HG02852 (cell line): ENCODE data around the gene TUSC2.
"Not testable (repeated sequence)": the region's sequence is repeated elsewhere in the genome, so short reads cannot be mapped to it uniquely, and the experiment has no call there.

ENCODE experiments used
- ATAC-seq: cut with Tn5 transposase; IDR thresholded peaks from one replicate; pipeline ENCODE4 v1.9.1; 2021; ENCODE audit warnings: mild to moderate bottlenecking, moderate library complexity; ENCODE audit not compliant: unreplicated experiment

Gene TUSC2

DNA sequence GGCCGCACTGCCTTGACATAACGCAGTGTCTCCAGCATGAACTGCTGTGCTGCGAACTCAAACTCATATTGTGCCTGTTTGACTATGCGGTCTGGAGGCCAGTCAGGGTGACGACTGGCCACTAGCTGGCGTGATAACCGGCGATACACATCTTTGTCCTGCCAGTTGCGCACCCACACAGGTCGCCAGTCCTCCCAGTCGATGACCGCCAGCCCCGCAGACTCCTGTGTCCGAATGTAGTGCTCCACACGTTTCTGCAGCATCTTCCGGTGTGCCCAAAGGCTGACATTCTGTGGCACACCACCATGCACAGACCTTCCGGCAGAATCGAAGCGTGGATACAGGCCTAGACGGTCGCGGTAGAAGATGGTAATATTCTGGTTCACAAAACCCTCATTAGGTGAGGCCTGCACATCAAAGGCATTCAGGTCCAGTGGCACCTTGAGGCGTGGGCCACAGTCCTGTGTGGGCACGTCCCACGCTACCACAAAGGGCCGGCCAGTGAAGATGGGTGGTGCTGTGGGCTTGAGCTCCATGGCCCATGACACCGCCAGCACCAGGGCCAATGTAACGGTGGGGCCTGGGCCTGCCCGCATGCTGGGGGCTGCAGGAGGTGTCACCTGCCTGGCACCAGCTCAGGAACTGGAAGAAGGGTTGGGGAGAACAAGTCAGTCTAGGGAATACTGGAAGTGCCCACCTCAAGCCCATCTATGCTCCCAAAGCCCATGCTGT lies 8.0 kb downstream of the TUSC2 start:
- no peak for ATAC-seq

DNA sequence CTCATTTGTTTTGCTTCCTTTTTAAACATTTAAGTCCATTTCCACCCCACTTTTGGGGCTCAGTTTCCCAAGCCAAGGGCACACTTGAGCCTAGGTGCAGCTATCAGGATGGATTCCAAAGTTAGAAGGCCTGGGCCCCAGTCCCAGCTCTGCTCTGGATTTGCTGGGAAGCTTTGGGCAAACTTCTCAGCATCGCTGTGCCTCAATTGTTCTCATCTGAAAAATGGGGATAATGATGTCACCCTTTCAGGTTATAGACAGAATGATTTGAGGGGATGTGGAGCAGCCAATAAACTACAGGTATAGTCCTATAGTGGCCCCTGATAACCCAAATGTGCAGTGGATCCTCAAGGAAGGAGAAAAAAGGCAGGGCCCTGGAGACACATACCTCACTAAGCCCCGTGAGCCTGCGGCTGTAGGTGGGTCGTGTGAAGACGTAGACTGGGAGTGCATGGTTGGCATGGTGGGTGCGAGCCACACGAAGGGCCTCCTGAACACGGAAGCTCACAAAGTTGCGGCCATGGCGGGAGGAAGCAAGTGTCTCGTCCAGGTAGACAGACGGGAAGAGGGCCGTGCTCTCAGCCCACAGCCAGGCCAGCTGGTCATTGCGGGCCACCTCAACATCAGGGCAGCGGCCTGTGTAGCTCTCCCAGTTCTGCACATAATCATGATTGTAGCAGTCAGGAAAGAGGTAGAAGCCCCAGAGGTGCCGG lies 8.7 kb downstream of the TUSC2 start:
- ATAC-seq = no peak

DNA sequence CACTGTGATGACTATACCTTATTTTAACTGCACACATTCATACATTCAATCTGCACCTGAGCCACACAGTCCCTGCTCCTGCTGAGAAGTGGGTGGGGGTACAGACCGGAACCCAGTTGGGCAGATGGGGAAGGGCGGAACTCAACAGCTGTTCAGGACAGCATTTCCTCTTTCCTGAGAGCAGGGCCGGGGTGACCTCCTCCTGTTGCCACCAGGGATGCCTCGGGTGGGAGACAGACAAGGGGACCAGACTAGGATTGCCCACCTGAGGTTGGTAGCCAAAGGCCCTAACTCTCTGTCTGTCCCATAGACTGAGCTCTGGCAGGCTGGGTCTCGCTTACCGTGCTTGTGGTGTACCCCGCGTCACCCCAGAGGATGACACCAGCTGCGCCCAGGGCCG lies 9.4 kb downstream of the TUSC2 start:
- no peak for ATAC-seq

GRCh38 chr3:50318163-50318562 lies 9.9 kb downstream of the TUSC2 start:
- no peak for ATAC-seq

- ATAC-seq = no peak
Observed at GRCh38 chr3:50317300-50317699, 10.7 kb downstream of the TUSC2 start.

DNA sequence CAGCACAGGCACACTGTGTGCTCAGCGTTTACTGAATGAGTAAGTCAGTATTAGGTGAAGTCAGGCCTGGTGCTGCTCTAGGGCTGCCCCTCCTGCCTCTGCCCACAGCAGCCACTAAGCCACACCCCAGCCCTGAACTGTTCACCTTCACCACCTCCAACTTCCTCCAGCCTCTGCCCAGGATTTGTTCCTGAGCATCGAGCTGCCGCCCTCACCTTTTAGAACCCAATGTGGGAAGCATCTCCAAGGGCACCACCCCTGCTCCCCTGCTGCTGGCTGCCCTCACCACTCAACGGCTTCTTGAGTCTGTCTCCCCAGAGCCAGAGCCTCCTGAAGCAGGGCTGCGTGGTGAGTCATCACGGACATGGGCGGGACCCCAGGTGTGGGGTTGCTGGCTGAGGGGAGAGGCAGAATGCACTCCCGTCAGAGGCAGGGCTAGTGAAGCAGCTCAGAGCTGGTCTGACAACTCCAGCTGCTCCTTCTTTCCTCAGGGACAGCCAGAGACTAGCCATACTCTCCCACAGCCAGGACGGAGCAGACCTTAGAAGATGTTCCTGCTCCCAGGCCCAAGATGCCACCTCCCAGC lies 11.3 kb downstream of the TUSC2 start:
- no peak for ATAC-seq

GRCh38 chr3:50314816-50315215 lies 13.2 kb downstream of the TUSC2 start:
- ATAC-seq = no peak

- ATAC-seq = no peak
Observed at GRCh38 chr3:50314342-50314741, 13.7 kb downstream of the TUSC2 start.

DNA sequence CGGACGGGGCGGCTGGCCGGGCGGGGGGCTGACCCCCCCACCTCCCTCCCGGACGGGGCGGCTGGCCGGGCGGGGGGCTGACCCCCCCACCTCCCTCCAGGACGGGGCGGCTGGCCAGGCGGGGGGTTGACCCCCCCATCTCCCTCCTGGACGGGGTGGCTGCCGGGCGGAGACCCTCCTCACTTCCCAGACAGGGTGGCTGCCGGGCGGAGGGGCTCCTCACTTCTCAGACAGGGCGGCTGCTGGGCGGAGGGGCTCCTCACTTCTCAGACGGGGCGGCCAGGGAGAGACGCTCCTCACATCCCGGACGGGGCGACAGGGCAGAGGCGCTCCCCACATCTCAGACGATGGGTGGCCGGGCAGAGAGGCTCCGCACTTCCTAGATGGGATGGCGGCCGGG lies 16.0 kb downstream of the TUSC2 start:
- not testable (repeated sequence) for ATAC-seq

GRCh38 chr3:50304601-50305000 lies 23.4 kb downstream of the TUSC2 start:
- no peak for ATAC-seq

GRCh38 chr3:50303013-50303815 lies 24.8 kb downstream of the TUSC2 start, which contains the start of gene HYAL1:
HYAL1 (minus strand) TSS chr3:50303574; CDS start chr3:50302956, 618 bp downstream.
- ATAC-seq = no peak

- no peak for ATAC-seq
Observed at GRCh38 chr3:50302095-50303012, 25.7 kb downstream of the TUSC2 start.

DNA sequence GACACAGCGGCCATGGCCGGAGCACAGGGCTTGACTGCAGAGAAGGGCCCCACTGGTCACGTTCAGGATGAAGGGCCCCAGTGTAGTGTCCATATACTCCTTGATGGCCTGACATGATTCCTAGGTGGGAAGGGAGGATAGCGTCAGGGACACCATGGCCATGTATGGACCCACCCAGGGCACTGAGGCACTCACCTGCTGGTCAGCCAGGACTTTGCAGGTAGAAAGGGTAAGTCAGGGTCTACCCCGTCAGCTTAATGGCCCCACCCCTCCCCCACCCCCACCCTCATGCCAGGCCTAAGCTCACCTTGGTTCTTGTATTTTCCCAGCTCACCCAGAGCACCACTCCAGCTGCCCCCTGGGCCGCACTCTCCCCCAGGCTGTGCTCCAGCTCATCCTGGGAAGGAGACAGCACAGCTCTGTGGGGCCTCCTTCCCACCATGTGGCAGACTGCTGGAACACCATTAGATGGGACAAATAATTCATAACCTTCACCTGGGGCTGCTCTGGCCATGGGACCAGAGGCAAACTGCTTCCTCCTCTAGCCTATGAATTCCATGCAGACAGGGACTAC lies 27.3 kb downstream of the TUSC2 start:
- no peak for ATAC-seq

- ATAC-seq = no peak
Observed at GRCh38 chr3:50299929-50300680, 27.9 kb downstream of the TUSC2 start.

DNA sequence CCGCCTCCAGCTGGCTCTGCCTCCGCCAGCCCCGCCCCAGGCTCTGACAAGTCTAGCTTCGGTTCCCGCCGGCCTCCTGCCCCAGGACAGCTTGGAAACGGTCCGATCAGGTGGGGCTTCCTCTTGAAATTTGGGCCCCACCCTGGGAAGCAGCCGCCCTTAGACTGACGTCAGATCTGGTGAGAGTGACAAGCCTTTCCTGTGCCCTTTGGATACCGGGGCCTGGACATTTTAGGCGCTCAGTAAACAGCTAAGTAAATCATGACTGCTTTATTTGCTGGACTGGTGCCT lies 28.4 kb downstream of the TUSC2 start:
- ATAC-seq = no peak

GRCh38 chr3:50298836-50299637 lies 29.0 kb downstream of the TUSC2 start, which contains the start of the genes HYAL3 and NAA80:
HYAL3 (minus strand) TSS chr3:50299405; CDS start chr3:50295602, 3,803 bp downstream.
NAA80 (minus strand) TSS chr3:50299405; CDS start chr3:50297463, 1,942 bp downstream.
- peak; percentile 82 for ATAC-seq

- no peak for ATAC-seq
Observed at GRCh38 chr3:50297896-50298725, 29.9 kb downstream of the TUSC2 start.
